CMK (cell line): ENCODE results near the gene ST3GAL5.

Experiments used
- DNase-seq: peaks from one replicate; pipeline ENCODE4 v3.0.0-alpha.2; 2010; ENCODE audit warnings: low read depth

Gene ST3GAL5

DNA sequence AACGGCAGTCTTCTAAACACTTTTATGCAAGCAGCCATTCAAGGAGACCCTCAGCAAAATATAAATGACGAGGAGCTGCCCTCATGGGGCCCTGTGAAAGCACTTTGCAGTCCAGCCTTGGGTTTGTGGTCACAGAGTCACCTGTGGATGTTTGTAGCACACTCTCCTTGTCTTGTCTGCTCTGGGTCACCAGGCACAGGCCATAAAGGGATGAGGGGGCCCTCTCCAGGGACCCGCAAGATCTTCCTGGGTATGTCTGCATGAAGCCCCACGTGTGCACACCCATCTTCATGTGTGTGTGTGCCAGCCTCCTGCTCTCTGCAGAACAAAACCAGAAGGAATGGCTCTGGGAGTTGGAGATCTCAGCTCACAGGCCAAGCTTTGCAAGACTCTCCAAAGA is 98.8 kb downstream of the ST3GAL5 start:
- DNase-seq, result no peak

- DNase-seq, result no peak
Observed at GRCh38 chr2:85789271-85789670, 99.5 kb downstream of the ST3GAL5 start.

GRCh38 chr2:85788603-85789002 is 100.2 kb downstream of the ST3GAL5 start:
- no peak for DNase-seq

DNA sequence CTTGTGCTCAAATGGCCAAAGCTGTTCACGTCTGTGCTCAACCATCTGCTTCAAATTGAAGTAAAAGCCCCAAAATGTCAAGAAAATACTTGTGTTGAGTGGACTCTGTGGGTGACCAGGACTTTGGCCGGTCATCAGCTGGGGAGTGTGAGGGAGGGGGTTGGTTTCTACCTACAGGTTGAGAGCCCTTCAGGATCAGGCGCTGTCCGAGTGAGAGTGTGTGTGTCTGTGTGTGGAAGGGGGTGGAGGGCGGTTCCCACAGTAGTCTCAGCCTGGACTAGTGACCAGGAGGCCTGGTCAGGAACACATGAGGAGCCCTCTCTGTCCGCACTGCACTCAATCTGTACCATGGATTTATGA is 100.8 kb downstream of the ST3GAL5 start:
- DNase-seq, result no peak

DNA sequence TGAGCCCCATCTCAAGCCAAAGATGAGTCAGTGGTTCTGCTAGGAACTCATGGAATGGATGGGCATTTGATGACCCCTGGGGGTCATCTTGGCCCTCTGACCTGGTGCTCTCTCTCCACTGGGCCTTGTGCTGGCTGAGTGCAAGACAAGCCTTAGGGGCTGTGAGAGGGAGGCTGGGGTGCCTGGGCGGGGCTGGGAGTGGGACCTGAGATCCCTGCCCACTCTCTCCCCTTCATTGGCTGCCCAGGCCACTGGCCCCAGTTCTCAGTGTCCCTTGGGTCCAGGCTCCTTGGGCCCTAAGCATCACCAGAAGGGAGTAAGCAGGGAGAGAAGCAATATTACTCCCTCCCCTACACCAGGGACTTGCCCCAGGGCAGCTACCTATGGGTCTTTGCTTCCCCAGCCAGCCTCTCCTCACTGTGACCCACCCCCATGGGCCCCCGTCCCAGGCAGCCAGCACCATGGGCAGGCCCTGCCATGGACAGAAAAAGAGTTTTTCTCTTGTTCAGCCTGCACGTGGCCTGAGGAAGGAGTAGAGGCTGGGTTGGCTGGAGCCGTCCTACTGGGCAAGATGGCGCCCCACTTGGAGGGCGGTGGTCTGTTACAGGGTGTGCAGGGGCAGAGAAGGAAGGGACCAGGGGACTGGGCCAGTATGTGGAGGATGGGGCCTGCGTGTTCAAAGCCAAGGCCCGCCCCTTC is 101.4 kb downstream of the ST3GAL5 start:
- no peak for DNase-seq
